ENCODE measurements around the gene SCRN1.

- no peak for TF ChIP-seq POLR2A (IDR thresholded peaks at IDR 0.05; ENCODE audit: low read depth, low read length)
- TF ChIP-seq POLR2AphosphoS5 (IDR thresholded peaks at IDR 0.05; ENCODE audit: low read depth, low read length): no peak
- TF ChIP-seq TAF1 (IDR thresholded peaks at IDR 0.05; ENCODE audit: low read depth, low read length): no peak
Observed at GRCh38 chr7:30036220-30036619, 46.6 kb upstream of the SCRN1 start.

Data from GM12891 (cell line).